HUDEP-2 (cell line): ENCODE results near the gene INPPL1.
A peak's percentile ranks its signal among the peaks of the same experiment; 100 is the strongest.
"Not testable (repeated sequence)": the region's sequence is repeated elsewhere in the genome, so short reads cannot be mapped to it uniquely, and the experiment has no call there.

ENCODE experiments used
- DNase-seq, 76 experiments: peaks; one replicate each; lab custom pipeline; 2025; ENCODE audit not compliant: unreplicated experiment in 76 of 76; lab: John Stamatoyannopoulos, UW

The INPPL1 gene, protein sequence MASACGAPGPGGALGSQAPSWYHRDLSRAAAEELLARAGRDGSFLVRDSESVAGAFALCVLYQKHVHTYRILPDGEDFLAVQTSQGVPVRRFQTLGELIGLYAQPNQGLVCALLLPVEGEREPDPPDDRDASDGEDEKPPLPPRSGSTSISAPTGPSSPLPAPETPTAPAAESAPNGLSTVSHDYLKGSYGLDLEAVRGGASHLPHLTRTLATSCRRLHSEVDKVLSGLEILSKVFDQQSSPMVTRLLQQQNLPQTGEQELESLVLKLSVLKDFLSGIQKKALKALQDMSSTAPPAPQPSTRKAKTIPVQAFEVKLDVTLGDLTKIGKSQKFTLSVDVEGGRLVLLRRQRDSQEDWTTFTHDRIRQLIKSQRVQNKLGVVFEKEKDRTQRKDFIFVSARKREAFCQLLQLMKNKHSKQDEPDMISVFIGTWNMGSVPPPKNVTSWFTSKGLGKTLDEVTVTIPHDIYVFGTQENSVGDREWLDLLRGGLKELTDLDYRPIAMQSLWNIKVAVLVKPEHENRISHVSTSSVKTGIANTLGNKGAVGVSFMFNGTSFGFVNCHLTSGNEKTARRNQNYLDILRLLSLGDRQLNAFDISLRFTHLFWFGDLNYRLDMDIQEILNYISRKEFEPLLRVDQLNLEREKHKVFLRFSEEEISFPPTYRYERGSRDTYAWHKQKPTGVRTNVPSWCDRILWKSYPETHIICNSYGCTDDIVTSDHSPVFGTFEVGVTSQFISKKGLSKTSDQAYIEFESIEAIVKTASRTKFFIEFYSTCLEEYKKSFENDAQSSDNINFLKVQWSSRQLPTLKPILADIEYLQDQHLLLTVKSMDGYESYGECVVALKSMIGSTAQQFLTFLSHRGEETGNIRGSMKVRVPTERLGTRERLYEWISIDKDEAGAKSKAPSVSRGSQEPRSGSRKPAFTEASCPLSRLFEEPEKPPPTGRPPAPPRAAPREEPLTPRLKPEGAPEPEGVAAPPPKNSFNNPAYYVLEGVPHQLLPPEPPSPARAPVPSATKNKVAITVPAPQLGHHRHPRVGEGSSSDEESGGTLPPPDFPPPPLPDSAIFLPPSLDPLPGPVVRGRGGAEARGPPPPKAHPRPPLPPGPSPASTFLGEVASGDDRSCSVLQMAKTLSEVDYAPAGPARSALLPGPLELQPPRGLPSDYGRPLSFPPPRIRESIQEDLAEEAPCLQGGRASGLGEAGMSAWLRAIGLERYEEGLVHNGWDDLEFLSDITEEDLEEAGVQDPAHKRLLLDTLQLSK

DNA sequence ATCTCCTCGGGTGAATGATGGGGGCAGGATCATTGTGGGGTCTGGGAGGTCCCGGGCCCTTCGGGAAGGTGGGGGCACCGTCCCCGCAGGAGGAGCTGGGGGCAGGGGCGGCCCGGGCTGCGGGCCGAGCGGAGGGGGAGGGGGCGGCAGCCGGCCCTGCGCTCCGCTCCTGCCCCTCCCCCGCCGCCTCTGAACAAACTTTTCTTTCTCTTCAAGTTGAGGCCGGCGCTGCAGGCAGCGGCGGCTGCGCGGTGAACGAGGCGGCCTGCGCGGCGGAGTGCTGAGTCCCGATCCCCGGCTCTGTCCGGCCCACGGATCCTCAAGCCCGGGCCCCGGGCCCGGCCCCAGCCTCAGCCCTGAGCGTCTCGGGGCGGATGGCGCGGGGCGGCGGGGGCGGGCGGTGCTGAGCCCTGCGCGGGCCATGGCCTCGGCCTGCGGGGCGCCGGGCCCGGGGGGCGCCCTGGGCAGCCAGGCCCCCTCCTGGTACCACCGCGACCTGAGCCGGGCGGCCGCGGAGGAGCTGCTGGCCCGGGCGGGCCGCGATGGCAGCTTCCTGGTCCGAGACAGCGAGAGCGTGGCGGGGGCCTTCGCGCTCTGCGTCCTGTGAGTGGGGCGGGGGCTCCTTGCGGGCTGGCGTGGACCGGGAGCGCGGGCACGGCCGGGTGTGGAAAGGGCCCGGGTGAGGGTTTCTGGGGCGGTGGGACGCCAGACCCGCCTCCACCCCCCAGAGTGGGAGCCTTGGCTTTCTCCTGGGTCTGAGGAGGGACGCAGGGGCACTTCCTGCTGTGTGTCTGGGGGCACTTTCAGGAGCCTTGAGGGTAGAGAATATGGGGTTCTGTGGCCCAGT lies at the start of gene INPPL1:
INPPL1 (plus strand) TSS at position 204 of the 847 bp plus-strand sequence; CDS start at position 422, 218 bp downstream.
- peak in 8 of 76 experiments; percentile 9 to 29 (median 14) for DNase-seq

- no peak for DNase-seq
Measured at GRCh38 chr11:72177656-72178055, 46.9 kb upstream of the INPPL1 start.

GRCh38 chr11:72179049-72179803 lies 45.3 kb upstream of the INPPL1 start:
- no peak for DNase-seq

DNA sequence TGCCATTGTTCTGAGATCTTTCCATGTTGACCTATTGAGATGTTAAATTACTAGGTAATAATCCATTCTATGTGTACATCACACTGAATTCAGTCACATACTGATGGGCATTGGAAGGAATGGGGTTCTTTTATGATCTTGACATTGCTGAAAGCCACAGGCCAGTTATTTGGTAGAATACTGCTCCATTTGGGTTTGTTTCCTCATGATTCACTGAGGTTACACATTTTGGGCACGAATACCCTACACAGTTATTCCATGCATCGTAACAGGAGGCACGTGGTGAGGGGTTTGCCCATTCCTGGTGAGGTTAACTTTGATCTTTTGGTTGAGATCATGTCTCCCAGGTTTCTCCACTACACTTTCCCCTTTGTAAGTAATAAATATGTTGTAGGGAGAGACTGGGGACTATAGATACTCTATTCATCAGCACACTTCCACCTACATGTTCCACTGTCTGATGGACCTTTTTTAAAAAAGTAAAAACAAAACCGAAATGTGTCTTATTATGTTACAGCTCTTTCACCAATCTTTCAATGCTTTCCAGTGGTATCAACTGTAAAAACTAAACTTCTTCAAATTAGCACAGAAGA lies 44.7 kb upstream of the INPPL1 start:
- DNase-seq: no peak

- DNase-seq: not testable (repeated sequence)
Measured at GRCh38 chr11:72180892-72181552, 43.5 kb upstream of the INPPL1 start.

- peak in 10 of 76 experiments; percentile 4 to 20 (median 7) for DNase-seq
Measured at GRCh38 chr11:72181553-72181958, 43.0 kb upstream of the INPPL1 start.

GRCh38 chr11:72188267-72188666 lies 36.3 kb upstream of the INPPL1 start:
- DNase-seq: no peak

- DNase-seq: no peak
Measured at GRCh38 chr11:72189455-72190250, 34.9 kb upstream of the INPPL1 start.

GRCh38 chr11:72190631-72191071 lies 33.9 kb upstream of the INPPL1 start:
- DNase-seq: no peak

DNA sequence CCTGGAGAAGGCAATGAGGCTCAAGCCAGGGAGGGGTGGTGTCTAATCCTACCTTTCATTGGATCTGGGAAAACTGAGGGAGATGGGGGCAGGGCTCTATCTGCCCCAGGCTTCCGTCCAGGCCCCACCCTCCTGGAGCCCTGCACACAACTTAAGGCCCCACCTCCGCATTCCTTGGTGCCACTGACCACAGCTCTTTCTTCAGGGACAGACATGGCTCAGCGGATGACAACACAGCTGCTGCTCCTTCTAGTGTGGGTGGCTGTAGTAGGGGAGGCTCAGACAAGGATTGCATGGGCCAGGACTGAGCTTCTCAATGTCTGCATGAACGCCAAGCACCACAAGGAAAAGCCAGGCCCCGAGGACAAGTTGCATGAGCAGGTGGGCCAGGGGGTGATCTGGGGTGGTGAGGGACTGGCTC lies 32.6 kb upstream of the INPPL1 start, which contains the start of gene FOLR1:
FOLR1 (plus strand) TSS at position 180 of the 421 bp plus-strand sequence; CDS start at position 214, 34 bp downstream.
- peak in 1 of 76 experiments; percentile 2 for DNase-seq

GRCh38 chr11:72195518-72196270 lies 28.9 kb upstream of the INPPL1 start:
- DNase-seq: no peak

- DNase-seq: not testable (repeated sequence)
Measured at GRCh38 chr11:72201445-72201844, 23.1 kb upstream of the INPPL1 start.

- DNase-seq: no peak
Measured at GRCh38 chr11:72202571-72202970, 22.0 kb upstream of the INPPL1 start.

GRCh38 chr11:72203163-72203562 lies 21.4 kb upstream of the INPPL1 start:
- no peak for DNase-seq

DNA sequence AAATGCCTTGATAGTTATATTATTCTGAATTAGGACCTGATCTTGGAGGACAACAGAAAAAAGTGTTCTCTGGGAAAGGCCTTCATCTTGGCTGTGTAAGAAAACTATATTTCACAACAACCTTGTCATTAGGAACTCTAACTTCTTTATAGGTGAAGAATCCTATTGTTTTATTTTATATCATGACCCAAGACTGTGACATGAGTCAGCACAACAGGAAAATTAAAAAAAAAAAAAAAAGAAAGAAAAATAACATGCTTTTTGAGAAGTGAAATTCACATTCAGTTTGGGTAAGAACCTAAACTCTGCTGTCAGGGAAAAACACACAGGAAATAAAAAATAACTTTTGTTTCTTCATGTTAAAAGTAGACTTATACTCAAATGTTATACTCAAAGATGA lies 19.7 kb upstream of the INPPL1 start:
- DNase-seq: no peak

DNA sequence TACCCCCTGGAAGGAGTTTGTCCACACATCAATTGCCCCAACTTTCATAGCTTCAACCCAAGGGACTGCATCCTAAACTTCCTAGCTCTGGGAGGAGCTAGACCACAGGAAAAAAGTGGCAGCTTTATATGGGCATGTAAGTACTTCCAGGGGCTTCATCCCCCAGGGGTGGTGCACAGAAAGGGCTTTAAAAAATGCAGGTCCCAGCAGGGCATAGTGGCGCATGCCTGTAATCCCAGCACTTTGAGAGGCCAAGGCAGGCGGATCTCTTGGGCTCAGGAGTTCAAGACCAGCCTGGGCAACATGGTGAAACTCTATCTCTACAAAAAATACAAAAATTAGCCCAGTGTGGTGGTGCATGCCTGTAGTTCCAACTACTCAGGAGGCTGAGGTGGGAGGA lies 17.8 kb upstream of the INPPL1 start:
- DNase-seq: not testable (repeated sequence)
